HUDEP-2 (cell line): ENCODE measurements around the gene ZNF655.
A peak's percentile ranks its signal among the peaks of the same experiment; 100 is the strongest.
"Not testable (repeated sequence)": the region's sequence is repeated elsewhere in the genome, so short reads cannot be mapped to it uniquely, and the experiment has no call there.

Experiments
- DNase-seq, 76 experiments: peaks; one replicate each; lab custom pipeline; 2025; ENCODE audit not compliant: unreplicated experiment in 76 of 76; lab: John Stamatoyannopoulos, UW

ZNF655 gene

GRCh38 chr7:99560834-99561736 is 2.6 kb downstream of the ZNF655 start:
- no peak for DNase-seq

DNA sequence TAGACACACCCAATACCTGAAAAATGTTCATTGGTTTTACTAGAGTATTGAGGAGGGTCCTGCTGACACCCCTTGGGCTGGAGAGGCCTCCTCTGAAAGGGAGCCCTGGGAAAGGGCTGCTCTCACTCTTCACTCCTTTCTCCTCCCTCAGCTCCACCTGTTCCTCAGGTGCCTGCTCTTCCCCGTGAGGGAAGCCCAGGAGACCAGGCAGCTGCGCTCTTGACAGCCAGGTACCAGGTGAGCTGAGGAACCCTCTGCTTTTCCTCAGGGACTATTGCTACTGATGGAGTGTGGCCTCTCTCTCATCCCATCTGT is 3.3 kb downstream of the ZNF655 start:
- no peak for DNase-seq

DNA sequence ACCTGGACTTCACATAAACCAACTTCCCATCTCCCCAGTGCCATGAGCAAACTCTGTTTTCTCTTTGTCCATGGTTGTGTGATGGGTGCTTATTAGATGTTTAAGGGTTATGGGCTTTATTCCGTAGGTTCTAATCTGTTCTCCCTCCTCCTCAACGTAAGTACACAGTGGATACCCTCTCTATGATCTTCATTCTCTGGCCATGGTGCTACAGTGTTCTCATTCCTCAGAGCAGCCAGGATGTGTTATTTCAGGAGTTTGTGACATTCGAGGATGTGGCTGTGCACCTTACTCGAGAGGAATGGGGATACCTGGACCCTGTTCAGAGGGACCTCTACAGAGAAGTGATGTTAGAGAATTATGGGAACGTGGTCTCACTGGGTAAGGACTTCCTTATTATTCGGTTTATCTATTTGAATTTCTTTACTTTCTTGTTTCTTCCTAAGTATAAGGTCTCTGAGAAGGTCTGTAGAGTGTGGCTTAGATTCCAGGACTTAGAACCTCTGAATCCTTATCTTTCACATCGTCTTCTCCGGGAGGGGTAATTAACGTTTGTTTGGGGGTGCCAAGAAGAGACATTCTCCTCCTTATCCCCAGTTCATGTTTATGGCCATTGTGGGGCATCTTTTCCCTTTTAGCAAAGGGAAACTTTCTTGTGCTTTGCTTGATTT is 3.8 kb downstream of the ZNF655 start:
- DNase-seq, result no peak

DNA sequence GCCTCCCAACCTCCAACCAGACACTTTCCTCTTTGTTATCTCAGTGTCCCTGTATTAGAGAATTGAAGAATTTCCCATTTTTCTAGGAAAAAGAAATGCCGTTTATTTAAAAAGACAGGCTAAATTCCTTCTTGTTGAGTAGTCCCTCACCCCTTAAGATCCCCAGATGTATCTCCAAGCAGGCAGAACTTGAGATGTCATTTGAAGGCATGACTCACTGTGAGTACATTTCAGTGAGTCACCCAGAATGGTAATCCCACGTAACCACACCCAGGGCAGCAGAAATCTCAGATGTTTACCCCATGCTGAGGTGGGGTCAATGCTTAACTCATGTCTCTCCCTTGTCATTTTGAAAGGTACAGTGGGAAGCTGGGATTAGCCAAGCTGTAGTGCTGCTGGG is 4.4 kb downstream of the ZNF655 start:
- peak in 19 of 76 experiments; percentile 1 to 57 (median 18) for DNase-seq

DNA sequence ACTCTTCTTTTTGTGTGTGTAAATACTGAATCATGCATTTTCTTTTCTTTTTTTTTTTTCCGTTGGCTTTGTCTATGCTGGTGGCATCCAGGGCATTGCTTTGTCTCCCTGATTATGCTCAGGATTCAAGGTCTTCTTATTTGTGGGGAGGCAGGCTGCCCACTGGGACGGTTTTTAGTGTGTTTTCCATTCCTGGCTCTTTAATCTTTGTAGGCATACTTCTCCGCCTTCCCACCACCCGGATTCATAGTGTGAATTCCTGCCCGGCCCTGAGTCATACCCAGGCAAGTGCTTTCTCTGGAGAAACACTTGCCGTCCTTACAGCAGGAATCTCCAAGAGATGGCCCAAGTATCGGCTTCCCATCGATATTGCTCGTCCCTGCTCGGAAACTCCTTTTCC is 5.2 kb downstream of the ZNF655 start:
- DNase-seq, result no peak

GRCh38 chr7:99568770-99569169 is 10.3 kb downstream of the ZNF655 start:
- not testable (repeated sequence) for DNase-seq

GRCh38 chr7:99571768-99572167 is 13.3 kb downstream of the ZNF655 start:
- no peak for DNase-seq

DNA sequence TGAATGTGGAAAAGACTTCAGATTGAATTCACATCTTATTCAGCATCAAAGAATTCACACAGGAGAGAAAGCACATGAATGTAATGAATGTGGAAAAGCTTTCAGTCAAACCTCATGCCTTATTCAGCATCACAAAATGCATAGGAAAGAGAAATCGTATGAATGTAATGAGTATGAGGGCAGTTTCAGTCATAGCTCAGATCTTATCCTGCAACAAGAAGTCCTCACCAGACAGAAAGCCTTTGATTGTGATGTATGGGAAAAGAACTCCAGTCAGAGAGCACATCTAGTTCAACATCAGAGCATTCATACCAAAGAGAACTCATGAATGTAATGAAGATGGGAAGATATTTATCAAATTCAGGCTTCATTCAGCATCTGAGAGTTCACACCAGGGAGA is 14.8 kb downstream of the ZNF655 start:
- DNase-seq, result no peak

DNA sequence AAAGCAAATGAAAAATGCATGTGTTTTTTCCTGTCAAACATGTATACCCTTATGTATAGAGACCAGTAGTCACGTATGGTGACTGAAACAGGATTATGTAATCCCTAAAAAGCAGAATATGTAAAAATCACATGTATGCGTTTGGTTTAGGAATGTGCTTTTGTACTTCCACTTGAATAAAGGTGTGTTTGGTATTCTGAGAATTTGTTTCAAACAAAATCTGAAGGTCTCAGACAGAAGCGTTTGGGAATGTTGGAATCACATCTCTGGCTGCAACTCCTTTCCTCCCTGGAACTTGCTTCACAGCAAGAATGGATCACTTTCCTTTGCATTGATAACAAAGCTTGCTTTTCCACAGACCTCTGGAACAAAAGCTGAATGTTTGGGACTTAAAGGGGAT is 17.8 kb downstream of the ZNF655 start:
- DNase-seq, result no peak

- no peak for DNase-seq
These were observed 21.0 kb downstream of the ZNF655 start for GRCh38 chr7:99579281-99579955.

GRCh38 chr7:99579956-99580777 is 21.7 kb downstream of the ZNF655 start:
- DNase-seq, result peak in 1 of 76 experiments; percentile 4

DNA sequence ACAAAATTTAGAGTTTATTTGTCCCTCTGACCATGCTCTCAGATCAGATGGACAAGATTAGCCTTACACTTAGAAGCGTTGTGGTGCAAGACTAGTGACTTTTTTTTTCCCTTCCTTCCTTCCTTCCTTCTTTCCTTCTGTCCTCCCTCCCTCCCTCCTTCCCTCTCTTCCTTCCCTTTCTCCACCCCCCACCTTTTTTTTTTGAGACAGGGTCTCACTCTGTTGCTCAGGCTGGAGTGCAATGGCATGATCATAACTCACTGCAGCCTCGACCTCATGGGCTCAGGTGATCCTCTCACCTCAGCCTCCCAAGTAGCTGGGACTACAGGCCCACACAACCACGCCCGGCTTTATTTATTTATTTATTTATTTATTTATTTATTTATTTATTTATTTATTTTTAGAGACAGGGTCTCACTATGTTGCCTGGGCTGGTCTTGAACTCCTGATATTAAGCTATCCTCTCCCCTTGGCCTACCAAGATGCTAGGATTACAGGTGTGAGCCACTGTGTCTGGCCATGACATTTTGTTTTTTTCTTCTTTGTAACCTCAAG is 22.4 kb downstream of the ZNF655 start:
- DNase-seq, result not testable (repeated sequence)

DNA sequence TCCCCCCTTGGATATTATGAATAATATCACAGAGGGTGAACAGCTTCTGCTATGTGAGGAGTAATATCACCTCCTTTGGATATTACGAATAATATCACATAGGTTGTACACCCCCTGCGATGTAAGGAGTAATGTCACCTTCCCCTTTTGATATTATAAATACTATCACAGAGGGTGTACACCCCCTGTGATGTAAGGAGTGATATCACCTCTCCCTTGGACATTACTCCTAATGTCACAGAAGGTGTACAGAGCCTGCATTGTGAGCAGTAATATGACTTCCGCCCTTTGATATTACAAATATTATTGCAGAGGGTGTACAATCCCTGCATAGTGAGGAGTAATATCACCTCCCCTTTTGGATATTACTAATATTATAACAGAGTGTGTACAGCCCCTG is 30.4 kb downstream of the ZNF655 start:
- DNase-seq, result no peak

- DNase-seq, result no peak
These were observed 36.7 kb downstream of the ZNF655 start for GRCh38 chr7:99594948-99595745.

DNA sequence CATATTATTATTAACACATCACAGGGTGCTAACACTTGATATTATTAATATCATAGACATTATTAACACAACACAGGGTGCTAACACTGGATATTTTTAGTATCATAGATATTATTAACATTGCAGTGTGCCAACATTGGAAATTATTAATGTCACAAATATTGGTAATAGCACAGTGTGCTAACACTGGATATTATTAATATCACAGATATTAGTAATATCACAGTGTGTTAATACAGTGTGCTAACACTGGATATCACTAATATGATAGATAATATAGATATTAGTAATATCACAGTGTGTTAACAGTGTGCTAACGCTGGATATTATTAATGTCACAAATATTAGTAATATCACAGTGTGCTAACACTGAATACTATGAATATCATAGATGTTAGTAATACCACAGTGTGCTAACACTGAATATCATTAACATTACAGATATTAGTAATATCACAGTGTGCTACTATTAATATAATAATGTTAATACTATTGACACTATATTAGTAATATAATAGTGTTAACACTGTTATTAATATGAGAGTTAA is 38.0 kb downstream of the ZNF655 start:
- no peak for DNase-seq

DNA sequence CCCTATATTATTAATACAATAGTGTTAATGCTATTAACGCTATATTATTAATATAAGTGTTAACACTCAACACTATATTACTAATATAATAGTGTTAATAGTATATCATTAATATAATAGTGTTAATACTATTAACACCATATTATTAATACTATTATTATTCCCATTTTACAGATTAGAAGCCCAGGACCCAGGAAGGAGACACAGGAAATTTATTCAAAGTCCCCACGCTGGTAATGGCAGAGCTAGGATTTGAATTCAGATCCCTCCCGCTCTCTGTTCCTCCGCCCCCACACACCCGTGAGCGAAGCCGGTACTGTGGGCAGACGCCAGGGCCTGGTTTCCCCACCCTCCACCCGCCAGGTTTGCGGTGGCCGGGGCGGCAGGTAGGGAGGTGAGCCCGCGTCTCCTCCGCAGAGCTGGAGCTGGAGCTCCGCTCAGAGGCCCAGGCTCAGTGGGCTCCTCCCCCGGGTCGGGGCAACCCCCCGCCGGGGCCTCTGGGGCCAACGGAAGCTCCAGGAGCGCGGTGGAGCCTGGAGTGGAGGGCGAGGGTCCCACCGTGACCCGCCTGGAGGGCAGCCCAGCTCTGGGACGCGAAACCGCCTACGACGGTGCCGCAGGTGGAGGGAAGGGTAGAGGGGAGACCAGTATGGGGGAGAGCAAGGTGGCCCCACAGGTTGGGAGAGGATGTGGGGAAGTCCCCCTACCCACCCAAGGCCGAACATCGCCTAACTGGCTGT is 39.5 kb downstream of the ZNF655 start, which contains the start of gene TMEM225B:
TSS of gene TMEM225B (plus strand) at position 506 of the 740 bp plus-strand sequence. CDS start 6,122 bp downstream, outside the sequence.
- peak in 1 of 76 experiments; percentile 4 for DNase-seq

GRCh38 chr7:99599836-99600235 is 41.4 kb downstream of the ZNF655 start:
- no peak for DNase-seq

DNA sequence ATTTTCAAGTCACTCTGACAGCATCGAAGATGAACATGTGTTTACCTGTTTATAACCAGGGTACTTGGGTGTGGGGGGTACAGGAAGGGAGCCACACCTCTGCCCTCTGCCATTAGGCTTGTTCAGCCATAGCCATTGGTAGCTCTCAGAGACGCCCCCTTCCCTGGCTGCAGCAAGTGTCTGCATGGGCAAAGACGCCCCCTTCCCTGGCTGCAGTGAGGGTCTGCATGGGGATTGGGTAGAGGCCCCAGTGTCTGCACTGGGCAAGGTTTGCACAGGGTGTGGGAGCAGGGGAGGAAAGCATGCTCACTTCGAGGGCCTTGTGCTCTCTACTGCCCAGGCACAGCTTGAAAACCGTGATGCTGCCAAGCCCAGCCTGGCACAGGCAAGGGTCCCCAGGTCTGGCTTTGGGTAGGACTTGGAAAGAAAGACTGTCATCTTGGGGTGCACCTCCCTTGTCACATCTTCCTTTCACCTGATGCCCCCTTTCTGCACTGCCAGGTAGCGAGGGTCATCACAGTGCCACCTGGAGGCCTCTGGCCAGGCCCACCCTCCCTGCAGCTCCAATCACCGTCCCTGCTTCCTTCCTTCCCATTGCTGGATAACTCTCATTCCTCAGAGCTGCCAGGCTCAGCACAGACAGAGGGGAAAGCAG is 43.3 kb downstream of the ZNF655 start:
- DNase-seq, result no peak
